AG04449 (cell line): ENCODE data around the gene SRSF6.

Experiments used
- CTCF ChIA-PET: fragments of 350-600 bp; formaldehyde crosslinking; extraction: SDS; loops from one replicate; lab custom pipeline; 2021; ENCODE audit warnings: antibody characterized with exemption; lab: Yijun Ruan, JAX
- POLR2A ChIA-PET: fragments of 400-600, 350-600 bp; formaldehyde crosslinking; extraction: SDS; loops from one replicate; lab custom pipeline; 2020; ENCODE audit warnings: antibody characterized with exemption, inconsistent platforms; lab: Yijun Ruan, JAX
- DNase-seq: peaks from one replicate; pipeline ENCODE4 v3.0.0-alpha.2; 2010; ENCODE audit warnings: low read depth, low spot score
- H3K4me3 ChIP-seq: 2 replicates; pipeline ENCODE4 v1.5.1; 2011; ENCODE audit warnings: low read depth, mild to moderate bottlenecking, control low read depth, low read length
- TF ChIP-seq, protein P1 (sequence below): IDR thresholded peaks from one replicate; pipeline ENCODE4 v1.5.1; 2011; ENCODE audit warnings: mild to moderate bottlenecking, moderate library complexity, low read length, control low read depth, inconsistent platforms; ENCODE audit not compliant: insufficient read depth; ENCODE audit errors: missing control alignments

The SRSF6 gene

DNA sequence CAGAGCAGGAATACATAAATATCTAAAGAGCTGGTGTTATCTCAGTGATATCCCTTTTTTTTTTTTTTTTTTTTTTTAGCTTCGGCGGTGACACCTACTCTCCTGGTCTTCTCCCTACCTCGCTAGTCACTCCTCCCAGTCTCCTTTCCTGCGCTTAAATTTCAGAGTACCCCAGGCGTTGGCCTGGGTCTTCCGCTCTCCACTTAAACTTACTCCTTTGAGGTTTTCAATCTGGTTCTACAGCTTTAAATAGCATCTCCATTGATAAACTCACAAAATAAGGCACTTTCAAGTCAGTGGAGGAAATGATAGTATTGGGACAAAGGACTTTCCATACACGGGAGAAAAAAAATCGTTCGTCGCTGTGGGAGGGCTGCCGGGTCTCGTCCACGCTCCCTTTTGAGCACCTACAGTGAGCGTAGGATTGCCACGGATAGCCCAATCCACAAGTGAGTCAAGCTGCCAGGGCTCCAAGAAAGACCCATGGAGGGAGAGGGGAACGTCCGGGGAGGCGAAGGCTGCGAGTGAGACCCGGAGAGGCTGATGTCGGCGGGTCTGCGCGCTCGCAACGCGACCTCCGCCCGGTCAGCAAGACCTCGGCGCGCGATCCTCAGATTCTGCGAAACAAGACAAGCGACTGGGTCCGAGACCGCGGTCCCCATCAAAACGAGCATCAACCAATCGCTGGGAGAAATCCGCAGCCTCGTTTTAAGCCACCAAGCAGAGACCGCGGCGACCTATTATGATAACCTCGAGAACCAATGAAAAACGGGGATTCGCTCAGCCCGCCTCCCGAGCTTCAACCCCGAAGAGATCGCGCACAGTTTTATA, 672 bp upstream of the SRSF6 start:
- ChIA-PET POLR2A (interaction anchor here (0.5 to 1.8 kb wide), 15 partner anchors 8 to 1764 kb away, joined by 3 to 9 read pairs (median 3); partner anchors contain the start of genes IFT52 and L3MBTL1), CTCF (interaction anchor here (0.8 to 1.1 kb wide), 2 partner anchors 9 to 635 kb away, joined by 3 to 5 read pairs; no protein-coding TSS in a partner anchor)
- H3K4me3 ChIP-seq = peak overlapping the region; percentile 92
- DNase-seq = peak; percentile 62
- TF ChIP-seq, protein P1, sequence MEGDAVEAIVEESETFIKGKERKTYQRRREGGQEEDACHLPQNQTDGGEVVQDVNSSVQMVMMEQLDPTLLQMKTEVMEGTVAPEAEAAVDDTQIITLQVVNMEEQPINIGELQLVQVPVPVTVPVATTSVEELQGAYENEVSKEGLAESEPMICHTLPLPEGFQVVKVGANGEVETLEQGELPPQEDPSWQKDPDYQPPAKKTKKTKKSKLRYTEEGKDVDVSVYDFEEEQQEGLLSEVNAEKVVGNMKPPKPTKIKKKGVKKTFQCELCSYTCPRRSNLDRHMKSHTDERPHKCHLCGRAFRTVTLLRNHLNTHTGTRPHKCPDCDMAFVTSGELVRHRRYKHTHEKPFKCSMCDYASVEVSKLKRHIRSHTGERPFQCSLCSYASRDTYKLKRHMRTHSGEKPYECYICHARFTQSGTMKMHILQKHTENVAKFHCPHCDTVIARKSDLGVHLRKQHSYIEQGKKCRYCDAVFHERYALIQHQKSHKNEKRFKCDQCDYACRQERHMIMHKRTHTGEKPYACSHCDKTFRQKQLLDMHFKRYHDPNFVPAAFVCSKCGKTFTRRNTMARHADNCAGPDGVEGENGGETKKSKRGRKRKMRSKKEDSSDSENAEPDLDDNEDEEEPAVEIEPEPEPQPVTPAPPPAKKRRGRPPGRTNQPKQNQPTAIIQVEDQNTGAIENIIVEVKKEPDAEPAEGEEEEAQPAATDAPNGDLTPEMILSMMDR = no peak

DNA sequence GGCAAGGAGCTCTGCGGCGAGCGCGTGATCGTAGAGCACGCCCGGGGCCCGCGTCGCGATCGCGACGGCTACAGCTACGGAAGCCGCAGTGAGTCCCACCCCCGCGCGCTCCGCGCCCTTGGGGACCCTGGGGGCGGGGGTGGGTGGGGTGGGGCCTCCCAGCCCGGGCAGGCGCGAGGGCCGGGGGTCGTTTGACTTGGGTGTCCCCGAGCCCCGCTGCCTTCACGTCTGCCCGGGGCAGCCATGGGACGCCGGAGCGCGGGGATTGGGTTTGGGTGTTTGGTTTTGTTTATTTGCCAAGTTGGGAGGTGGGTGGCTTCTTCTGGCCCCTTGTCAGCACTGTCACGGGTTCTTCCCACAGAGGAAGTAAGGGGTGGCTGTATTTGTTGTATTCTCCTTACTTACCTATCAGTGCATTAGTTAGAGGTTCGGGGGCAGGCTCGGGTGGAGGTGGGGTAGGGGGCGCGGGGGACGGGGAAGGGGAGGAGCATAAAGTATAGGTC, 777 bp downstream of the SRSF6 start:
- POLR2A ChIA-PET = interaction anchor here (0.6 to 1.8 kb wide), 9 partner anchors 10 to 1884 kb away, joined by 3 to 9 read pairs (median 3); partner anchors contain the start of gene IFT52
- TF ChIP-seq, protein P1 = no peak
- CTCF ChIA-PET = no interaction called here
- DNase-seq = no peak
- peak overlapping the region; percentile 92 for H3K4me3 ChIP-seq

DNA sequence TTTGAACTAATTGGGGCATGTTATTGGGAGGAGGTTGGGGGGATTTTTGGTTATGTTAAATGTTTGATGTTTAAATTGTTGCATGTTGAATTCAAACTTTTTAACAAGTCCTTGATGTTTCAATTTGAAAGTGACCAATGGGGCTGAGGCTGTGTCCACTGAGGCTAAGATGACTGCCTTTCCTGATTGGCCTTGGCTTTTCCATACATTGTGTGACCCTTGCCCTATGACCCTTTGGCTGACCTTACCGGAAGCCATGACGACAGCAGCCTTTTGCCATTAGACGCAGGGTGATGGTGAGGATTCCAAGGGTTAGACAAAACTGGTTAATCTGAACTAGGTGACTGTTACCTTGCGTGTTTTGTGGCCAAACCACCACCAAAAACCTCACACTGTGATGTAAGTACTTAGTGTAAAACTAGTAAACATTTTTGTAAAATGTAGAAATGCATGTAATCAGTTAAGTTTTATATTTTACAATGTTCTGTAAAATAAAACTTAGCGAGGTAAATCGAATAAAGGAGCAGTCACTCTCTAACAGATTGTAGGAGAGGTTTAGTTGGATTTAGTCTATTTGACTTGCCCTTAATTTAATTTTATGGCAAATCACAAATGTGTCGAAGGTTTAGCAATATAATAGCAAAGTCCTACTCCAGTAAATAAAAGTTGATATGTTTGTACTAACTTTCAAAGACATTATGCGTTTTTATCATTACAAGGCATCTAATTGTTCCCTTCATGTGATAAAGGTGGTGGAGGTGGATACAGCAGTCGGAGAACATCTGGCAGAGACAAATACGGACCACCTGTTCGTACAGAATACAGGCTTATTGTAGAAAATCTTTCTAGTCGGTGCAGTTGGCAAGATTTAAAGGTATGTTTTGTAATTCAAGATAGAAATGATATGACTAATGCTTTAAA, 1.6 kb downstream of the SRSF6 start:
- no peak for DNase-seq
- CTCF ChIA-PET = interaction anchor here (1.0 kb wide), 1 partner anchor 10 kb away, joined by 3 read pairs; no protein-coding TSS in a partner anchor
- TF ChIP-seq, protein P1 = no peak
- POLR2A ChIA-PET = interaction anchor here (1.4 kb wide), 1 partner anchor 10 kb away, joined by 3 read pairs; no protein-coding TSS in a partner anchor
- peak overlapping the region; percentile 92 for H3K4me3 ChIP-seq

DNA sequence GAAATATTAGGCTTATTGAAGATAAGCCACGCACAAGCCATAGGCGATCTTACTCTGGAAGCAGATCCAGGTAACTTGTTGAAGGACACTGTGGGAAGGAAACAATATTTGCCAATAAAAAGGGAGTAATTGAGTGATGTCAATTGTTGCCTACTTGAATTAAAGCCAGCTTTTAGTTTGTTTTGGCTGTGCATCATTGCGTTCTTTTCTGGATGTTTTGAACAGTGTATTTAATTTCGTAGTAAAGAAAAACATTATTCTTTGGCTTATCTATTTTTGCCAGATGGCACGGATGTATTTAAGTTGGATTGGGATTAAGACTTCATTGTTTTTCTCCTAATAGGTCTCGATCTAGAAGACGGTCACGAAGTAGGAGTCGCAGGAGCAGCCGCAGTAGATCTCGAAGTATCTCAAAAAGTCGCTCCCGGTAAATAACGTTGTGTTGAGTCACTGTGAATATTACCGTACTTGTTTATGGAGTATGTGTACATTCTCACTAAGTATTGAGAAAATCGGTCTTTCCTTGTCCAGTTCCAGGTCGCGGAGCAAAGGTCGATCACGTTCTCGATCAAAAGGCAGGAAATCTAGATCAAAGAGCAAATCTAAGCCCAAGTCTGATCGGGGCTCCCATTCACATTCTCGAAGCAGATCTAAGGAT, 2.6 kb downstream of the SRSF6 start:
- TF ChIP-seq, protein P1 = no peak
- no peak for DNase-seq
- no peak overlapping the region for H3K4me3 ChIP-seq
- ChIA-PET CTCF (interaction anchor here (1.0 kb wide), 1 partner anchor 11 kb away, joined by 3 read pairs; no protein-coding TSS in a partner anchor), POLR2A (no interaction called here)

DNA sequence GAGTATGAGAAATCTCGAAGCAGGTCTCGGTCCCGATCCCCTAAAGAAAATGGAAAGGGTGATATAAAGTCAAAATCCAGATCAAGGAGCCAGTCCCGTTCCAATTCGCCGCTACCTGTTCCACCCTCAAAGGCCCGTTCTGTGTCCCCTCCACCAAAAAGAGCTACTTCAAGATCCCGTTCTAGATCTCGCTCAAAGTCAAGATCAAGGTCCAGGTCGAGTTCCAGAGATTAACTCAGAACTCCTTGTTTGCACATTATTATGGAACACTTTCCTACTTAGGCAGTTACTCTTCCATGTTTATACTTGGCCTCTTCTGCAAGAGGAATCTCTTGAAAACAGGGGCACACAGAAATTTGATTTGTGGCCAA, 3.1 kb downstream of the SRSF6 start:
- ChIA-PET POLR2A (interaction anchor here (0.6 to 0.9 kb wide), 2 partner anchors 12 to 1858 kb away, joined by 3 read pairs; no protein-coding TSS in a partner anchor), CTCF (interaction anchor here (1.0 kb wide), 1 partner anchor 12 kb away, joined by 3 read pairs; no protein-coding TSS in a partner anchor)
- no peak for DNase-seq
- TF ChIP-seq, protein P1 = no peak
- H3K4me3 ChIP-seq = no peak overlapping the region
